HCT116 (cell line): ENCODE measurements around the gene KPNA1.

Experiments
- CBX3 ChIP-seq: IDR thresholded peaks from 2 replicates; pipeline ENCODE4 v1.6.1; 2012; ENCODE audit warnings: low read depth
- EZH2 ChIP-seq: fragments of 200-600 bp; sonication (generic); IDR thresholded peaks from 2 replicates; pipeline ENCODE4 v1.6.1; 2017; ENCODE audit warnings: antibody characterized with exemption, mixed run types
- FOSL1 ChIP-seq: IDR thresholded peaks from 2 replicates; pipeline ENCODE4 v1.6.1; 2012; ENCODE audit warnings: low read depth
- JUND ChIP-seq: IDR thresholded peaks from 2 replicates; pipeline ENCODE4 v1.6.1; 2012
- POLR2A ChIP-seq: IDR thresholded peaks from 2 replicates; pipeline ENCODE4 v1.7.0; 2011; ENCODE audit warnings: borderline replicate concordance; ENCODE audit not compliant: insufficient read depth, insufficient read length; ENCODE audit errors: extremely low read depth
- POLR2AphosphoS5 ChIP-seq: IDR thresholded peaks from 2 replicates; pipeline ENCODE4 v1.6.1; 2011; ENCODE audit warnings: mild to moderate bottlenecking, low read depth, low read length, moderate library complexity
- RAD21 ChIP-seq: IDR thresholded peaks from 2 replicates; pipeline ENCODE4 v1.6.1; 2012; ENCODE audit warnings: low read depth, mild to moderate bottlenecking
- SIN3A ChIP-seq: IDR thresholded peaks from 2 replicates; pipeline ENCODE4 v1.6.1; 2012; ENCODE audit warnings: low read depth
- TF ChIP-seq, protein P1 (sequence below), 3 experiments: fragments of 200-600 bp in 1 of 3; sonication (generic) in 1 of 3; IDR thresholded peaks in 2 of 3; conservative IDR thresholded peaks in 1 of 3; 2 replicates each; pipeline ENCODE4 v1.5.1; 2012 to 2017; ENCODE audit warnings: low read depth in 2 of 3, low read length in 2 of 3, antibody characterized with exemption in 1 of 3, borderline replicate concordance in 1 of 3, control low read depth in 1 of 3, mild to moderate bottlenecking in 1 of 3, mixed read lengths in 1 of 3, mixed run types in 1 of 3, moderate library complexity in 1 of 3; ENCODE audit not compliant: insufficient read depth in 1 of 3
- TF ChIP-seq, protein P2 (sequence below): IDR thresholded peaks from 2 replicates; pipeline ENCODE4 v1.6.1; 2012
- TF ChIP-seq, protein P3 (sequence below): IDR thresholded peaks from 2 replicates; pipeline ENCODE4 v1.6.1; 2012; ENCODE audit warnings: low read depth

DNA sequence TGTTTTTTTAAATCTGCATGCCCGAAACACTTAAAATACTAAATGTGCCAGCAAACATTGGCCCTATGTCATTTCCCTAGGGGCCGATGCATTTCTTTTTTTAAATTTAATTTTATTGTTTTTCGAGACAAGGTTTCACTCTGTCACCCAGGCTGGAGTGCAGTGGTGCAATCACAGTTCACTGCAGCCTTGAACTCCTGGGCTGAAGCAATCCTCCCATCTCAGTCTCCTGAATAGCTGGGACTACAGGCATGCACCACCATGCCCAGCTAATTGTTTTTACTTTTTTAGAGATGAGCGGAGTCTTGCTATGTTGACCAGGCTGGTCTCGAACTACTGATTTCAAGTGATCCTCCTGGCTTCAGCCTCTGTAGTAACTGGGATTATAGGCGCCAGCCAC lies 43.9 kb upstream of the KPNA1 start:
- no peak for TF ChIP-seq JUND
- TF ChIP-seq, protein P1, sequence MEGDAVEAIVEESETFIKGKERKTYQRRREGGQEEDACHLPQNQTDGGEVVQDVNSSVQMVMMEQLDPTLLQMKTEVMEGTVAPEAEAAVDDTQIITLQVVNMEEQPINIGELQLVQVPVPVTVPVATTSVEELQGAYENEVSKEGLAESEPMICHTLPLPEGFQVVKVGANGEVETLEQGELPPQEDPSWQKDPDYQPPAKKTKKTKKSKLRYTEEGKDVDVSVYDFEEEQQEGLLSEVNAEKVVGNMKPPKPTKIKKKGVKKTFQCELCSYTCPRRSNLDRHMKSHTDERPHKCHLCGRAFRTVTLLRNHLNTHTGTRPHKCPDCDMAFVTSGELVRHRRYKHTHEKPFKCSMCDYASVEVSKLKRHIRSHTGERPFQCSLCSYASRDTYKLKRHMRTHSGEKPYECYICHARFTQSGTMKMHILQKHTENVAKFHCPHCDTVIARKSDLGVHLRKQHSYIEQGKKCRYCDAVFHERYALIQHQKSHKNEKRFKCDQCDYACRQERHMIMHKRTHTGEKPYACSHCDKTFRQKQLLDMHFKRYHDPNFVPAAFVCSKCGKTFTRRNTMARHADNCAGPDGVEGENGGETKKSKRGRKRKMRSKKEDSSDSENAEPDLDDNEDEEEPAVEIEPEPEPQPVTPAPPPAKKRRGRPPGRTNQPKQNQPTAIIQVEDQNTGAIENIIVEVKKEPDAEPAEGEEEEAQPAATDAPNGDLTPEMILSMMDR (IDR thresholded peaks at IDR 0.05 in 2 of 3, conservative IDR thresholded peaks at IDR 0.05 in 1 of 3; ENCODE audit: borderline replicate concordance in 1 of 3, insufficient read depth in 1 of 3, low read depth in 2 of 3, low read length in 2 of 3) = no peak
- TF ChIP-seq POLR2AphosphoS5 = no peak
- no peak for TF ChIP-seq POLR2A
- no peak for TF ChIP-seq EZH2
- TF ChIP-seq SIN3A = no peak
- TF ChIP-seq FOSL1 = no peak
- no peak for TF ChIP-seq RAD21
- TF ChIP-seq, protein P2, sequence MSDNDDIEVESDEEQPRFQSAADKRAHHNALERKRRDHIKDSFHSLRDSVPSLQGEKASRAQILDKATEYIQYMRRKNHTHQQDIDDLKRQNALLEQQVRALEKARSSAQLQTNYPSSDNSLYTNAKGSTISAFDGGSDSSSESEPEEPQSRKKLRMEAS = no peak
- TF ChIP-seq CBX3 = no peak
- TF ChIP-seq, protein P3, sequence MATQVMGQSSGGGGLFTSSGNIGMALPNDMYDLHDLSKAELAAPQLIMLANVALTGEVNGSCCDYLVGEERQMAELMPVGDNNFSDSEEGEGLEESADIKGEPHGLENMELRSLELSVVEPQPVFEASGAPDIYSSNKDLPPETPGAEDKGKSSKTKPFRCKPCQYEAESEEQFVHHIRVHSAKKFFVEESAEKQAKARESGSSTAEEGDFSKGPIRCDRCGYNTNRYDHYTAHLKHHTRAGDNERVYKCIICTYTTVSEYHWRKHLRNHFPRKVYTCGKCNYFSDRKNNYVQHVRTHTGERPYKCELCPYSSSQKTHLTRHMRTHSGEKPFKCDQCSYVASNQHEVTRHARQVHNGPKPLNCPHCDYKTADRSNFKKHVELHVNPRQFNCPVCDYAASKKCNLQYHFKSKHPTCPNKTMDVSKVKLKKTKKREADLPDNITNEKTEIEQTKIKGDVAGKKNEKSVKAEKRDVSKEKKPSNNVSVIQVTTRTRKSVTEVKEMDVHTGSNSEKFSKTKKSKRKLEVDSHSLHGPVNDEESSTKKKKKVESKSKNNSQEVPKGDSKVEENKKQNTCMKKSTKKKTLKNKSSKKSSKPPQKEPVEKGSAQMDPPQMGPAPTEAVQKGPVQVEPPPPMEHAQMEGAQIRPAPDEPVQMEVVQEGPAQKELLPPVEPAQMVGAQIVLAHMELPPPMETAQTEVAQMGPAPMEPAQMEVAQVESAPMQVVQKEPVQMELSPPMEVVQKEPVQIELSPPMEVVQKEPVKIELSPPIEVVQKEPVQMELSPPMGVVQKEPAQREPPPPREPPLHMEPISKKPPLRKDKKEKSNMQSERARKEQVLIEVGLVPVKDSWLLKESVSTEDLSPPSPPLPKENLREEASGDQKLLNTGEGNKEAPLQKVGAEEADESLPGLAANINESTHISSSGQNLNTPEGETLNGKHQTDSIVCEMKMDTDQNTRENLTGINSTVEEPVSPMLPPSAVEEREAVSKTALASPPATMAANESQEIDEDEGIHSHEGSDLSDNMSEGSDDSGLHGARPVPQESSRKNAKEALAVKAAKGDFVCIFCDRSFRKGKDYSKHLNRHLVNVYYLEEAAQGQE = no peak
